Measurements from ENCODE around the gene AHCYL1. TPM values are rescaled to one million over a fixed set of nuclear protein-coding genes. Genes with fewer than 3 reads are reported as not detected.

Gene AHCYL1
- total RNA-seq, 2 donors from 2014 or later = 78.9 to 96.0 TPM

GRCh38 chr1:109989506-109990301 is 5.1 kb downstream of the AHCYL1 start:
- Mint-ChIP-seq H3K9me3 (no peaks in the 10 kb centered on the region), H3K4me3 (no peak overlapping the region), H3K36me3 (ENCODE audit: low read depth) (peaks cover 9% of the 10 kb centered on the region), H3K4me1 (peaks cover 42% of the 10 kb centered on the region), H3K27ac (no peak overlapping the region), H3K27me3 (ENCODE audit: insufficient read depth) (no peaks in the 10 kb centered on the region)
- Histone ChIP-seq H3K27me3 (ENCODE audit: control insufficient read depth, insufficient read depth, low read length, poor library complexity, severe bottlenecking) (no peaks in the 10 kb centered on the region), H3K36me3 (ENCODE audit: control insufficient read depth, insufficient read depth, low read length) (peaks cover 22% of the 10 kb centered on the region), H3K9ac (ENCODE audit: extremely low read depth, low read length, poor library complexity, severe bottlenecking) (no peak overlapping the region), H3K9me3 (ENCODE audit: control insufficient read depth, low read length) (no peaks in the 10 kb centered on the region), H3K27ac (ENCODE audit: low read depth, low read length) (no peak overlapping the region), H3K4me3 (ENCODE audit: low read length) (peak overlapping the region; percentile 11), H3K4me1 (ENCODE audit: control insufficient read depth, insufficient read depth, low read length) (peaks cover 17% of the 10 kb centered on the region)
- no peak for DNase-seq
- 94 to 100% methylated on average over 2 to 8 of the region's 9 CpGs for WGBS, 2 experiments (ENCODE audit: insufficient coverage in 1 of 2, insufficient read length in 1 of 2)
- TF ChIP-seq CTCF (conservative IDR thresholded peaks at IDR 0.05) = no peak

GRCh38 chr1:109990302-109990653 is 5.7 kb downstream of the AHCYL1 start:
- H3K9me3 ChIP-seq (ENCODE audit: control insufficient read depth, low read length) = no peaks in the 10 kb centered on the region
- no peak overlapping the region for H3K27ac ChIP-seq (ENCODE audit: low read depth, low read length)
- no peak for DNase-seq
- Mint-ChIP-seq H3K9me3 (no peaks in the 10 kb centered on the region), H3K27ac (no peak overlapping the region), H3K36me3 (ENCODE audit: low read depth) (peaks cover 9% of the 10 kb centered on the region), H3K27me3 (ENCODE audit: insufficient read depth) (no peaks in the 10 kb centered on the region), H3K4me1 (peaks cover 42% of the 10 kb centered on the region), H3K4me3 (no peak overlapping the region)
- peaks cover 17% of the 10 kb centered on the region for H3K4me1 ChIP-seq (ENCODE audit: control insufficient read depth, insufficient read depth, low read length)
- no peak overlapping the region for H3K9ac ChIP-seq (ENCODE audit: extremely low read depth, low read length, poor library complexity, severe bottlenecking)
- no peaks in the 10 kb centered on the region for H3K27me3 ChIP-seq (ENCODE audit: control insufficient read depth, insufficient read depth, low read length, poor library complexity, severe bottlenecking)
- TF ChIP-seq CTCF (conservative IDR thresholded peaks at IDR 0.05) = no peak
- 97 to 100% methylated on average over 2 of the region's 2 CpGs for WGBS, 2 experiments (ENCODE audit: insufficient coverage in 1 of 2, insufficient read length in 1 of 2)
- peak overlapping the region; percentile 28 for H3K4me3 ChIP-seq (ENCODE audit: low read length)
- peaks cover 22% of the 10 kb centered on the region for H3K36me3 ChIP-seq (ENCODE audit: control insufficient read depth, insufficient read depth, low read length)

- Histone ChIP-seq H3K9ac (ENCODE audit: extremely low read depth, low read length, poor library complexity, severe bottlenecking) (no peak overlapping the region), H3K36me3 (ENCODE audit: control insufficient read depth, insufficient read depth, low read length) (peaks cover 29% of the 10 kb centered on the region), H3K4me3 (ENCODE audit: low read length) (peak overlapping the region; percentile 28), H3K27ac (ENCODE audit: low read depth, low read length) (no peak overlapping the region), H3K4me1 (ENCODE audit: control insufficient read depth, insufficient read depth, low read length) (peaks cover 18% of the 10 kb centered on the region), H3K9me3 (ENCODE audit: control insufficient read depth, low read length) (no peaks in the 10 kb centered on the region), H3K27me3 (ENCODE audit: control insufficient read depth, insufficient read depth, low read length, poor library complexity, severe bottlenecking) (no peaks in the 10 kb centered on the region)
- DNase-seq = no peak
- H3K9me3 Mint-ChIP-seq = no peaks in the 10 kb centered on the region
- H3K4me1 Mint-ChIP-seq = peaks cover 33% of the 10 kb centered on the region
- 77 to 100% methylated on average over 3 to 5 of the region's 5 CpGs for WGBS, 2 experiments (ENCODE audit: insufficient coverage in 1 of 2, insufficient read length in 1 of 2)
- H3K36me3 Mint-ChIP-seq (ENCODE audit: low read depth) = peaks cover 14% of the 10 kb centered on the region
- H3K27me3 Mint-ChIP-seq (ENCODE audit: insufficient read depth) = no peaks in the 10 kb centered on the region
- H3K4me3 Mint-ChIP-seq = no peak overlapping the region
- no peak for TF ChIP-seq CTCF (conservative IDR thresholded peaks at IDR 0.05)
- no peak overlapping the region for H3K27ac Mint-ChIP-seq
Observed at GRCh38 chr1:109991400-109991925, 6.9 kb downstream of the AHCYL1 start.

All from endodermal cell (in vitro differentiated cells).